Cardiac fibroblast (primary cell): ENCODE measurements around the gene GNAI3.
A peak's percentile ranks its signal among the peaks of the same experiment; 100 is the strongest.

Source experiments
- DNase-seq, 2 donors: peaks; one replicate each; pipeline versions ENCODE4 v3.0.0 to v3.0.0-alpha.2; 2010; ENCODE audit warnings: low read depth in 2 of 2
- H3K4me3 ChIP-seq, 2 donors: replicated peaks in 1 of 2; 1 replicate in 1 of 2; 2 replicates in 1 of 2; pipeline ENCODE4 v1.5.1; 2011; ENCODE audit warnings: low read depth in 2 of 2, low read length in 2 of 2, mild to moderate bottlenecking in 2 of 2, moderate library complexity in 1 of 2
- TF ChIP-seq, protein P1 (sequence below): IDR thresholded peaks from one replicate; pipeline ENCODE4 v1.5.1; 2011; ENCODE audit warnings: low read depth, mild to moderate bottlenecking, low read length, inconsistent platforms

The GNAI3 gene

DNA sequence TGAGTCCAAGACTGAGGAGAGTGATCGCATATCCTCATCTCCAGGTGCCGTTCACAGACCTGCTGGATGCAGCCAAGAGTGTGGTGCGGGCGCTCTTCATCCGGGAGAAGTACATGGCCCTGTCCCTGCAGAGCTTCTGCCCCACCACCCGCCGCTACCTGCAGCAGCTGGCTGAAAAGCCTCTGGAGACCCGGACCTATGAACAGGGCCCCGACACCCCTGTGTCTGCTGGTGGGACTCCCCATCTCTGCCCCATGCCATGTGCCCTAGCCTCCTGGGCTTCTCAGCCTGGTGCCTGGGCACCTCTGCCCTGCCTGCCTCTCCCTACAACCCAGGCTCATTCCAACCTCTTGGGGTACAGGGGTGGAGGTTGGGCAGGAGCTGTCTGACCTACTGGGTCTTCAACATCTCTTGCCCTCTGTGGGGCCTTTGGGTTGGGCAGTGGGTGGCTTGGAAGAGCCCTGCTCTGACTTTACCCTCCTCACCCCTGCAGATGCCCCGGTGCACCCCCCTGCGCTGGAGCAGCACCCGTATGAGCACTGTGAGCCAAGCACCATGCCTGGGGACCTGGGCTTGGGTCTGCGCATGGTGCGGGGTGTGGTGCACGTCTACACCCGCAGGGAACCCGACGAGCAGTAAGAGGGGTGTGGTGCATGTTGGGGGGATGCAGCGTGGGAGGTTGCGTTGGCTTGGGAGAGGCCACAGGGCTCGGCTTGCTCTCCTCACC is 78.4 kb downstream of the GNAI3 start:
- DNase-seq: no peak
- no peak overlapping the region for H3K4me3 ChIP-seq

DNA sequence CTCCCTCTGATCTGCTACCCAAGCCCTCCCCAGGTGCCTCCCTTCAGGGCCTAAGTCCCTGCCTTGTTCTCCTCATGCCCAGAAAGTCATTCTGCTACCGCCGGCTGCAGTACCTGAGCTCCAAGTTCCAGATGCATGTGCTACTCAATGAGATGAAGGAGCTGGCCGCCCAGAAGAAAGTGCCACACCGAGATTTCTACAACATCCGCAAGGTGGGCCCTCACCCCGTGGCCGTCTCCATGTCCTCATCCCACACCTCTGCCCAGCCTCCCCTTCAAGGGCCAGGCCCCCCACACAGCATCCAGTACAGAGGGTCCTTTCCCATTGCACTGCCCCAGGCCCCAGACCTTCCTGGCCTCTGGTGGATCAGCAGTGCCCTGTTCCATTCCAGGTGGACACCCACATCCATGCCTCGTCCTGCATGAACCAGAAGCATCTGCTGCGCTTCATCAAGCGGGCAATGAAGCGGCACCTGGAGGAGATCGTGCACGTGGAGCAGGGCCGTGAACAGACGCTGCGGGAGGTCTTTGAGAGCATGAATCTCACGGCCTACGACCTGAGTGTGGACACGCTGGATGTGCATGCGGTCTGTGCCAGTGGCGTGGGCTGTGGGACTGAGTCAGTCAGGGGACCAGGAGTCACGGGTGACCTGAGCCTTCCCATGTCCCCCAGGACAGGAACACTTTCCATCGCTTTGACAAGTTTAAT is 79.4 kb downstream of the GNAI3 start:
- DNase-seq: no peak
- TF ChIP-seq, protein P1, sequence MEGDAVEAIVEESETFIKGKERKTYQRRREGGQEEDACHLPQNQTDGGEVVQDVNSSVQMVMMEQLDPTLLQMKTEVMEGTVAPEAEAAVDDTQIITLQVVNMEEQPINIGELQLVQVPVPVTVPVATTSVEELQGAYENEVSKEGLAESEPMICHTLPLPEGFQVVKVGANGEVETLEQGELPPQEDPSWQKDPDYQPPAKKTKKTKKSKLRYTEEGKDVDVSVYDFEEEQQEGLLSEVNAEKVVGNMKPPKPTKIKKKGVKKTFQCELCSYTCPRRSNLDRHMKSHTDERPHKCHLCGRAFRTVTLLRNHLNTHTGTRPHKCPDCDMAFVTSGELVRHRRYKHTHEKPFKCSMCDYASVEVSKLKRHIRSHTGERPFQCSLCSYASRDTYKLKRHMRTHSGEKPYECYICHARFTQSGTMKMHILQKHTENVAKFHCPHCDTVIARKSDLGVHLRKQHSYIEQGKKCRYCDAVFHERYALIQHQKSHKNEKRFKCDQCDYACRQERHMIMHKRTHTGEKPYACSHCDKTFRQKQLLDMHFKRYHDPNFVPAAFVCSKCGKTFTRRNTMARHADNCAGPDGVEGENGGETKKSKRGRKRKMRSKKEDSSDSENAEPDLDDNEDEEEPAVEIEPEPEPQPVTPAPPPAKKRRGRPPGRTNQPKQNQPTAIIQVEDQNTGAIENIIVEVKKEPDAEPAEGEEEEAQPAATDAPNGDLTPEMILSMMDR: no peak
- H3K4me3 ChIP-seq: no peak overlapping the region

More for the DNA sequence above, 78.4 kb downstream of the GNAI3 start:
- TF ChIP-seq, protein P1: no peak

DNA sequence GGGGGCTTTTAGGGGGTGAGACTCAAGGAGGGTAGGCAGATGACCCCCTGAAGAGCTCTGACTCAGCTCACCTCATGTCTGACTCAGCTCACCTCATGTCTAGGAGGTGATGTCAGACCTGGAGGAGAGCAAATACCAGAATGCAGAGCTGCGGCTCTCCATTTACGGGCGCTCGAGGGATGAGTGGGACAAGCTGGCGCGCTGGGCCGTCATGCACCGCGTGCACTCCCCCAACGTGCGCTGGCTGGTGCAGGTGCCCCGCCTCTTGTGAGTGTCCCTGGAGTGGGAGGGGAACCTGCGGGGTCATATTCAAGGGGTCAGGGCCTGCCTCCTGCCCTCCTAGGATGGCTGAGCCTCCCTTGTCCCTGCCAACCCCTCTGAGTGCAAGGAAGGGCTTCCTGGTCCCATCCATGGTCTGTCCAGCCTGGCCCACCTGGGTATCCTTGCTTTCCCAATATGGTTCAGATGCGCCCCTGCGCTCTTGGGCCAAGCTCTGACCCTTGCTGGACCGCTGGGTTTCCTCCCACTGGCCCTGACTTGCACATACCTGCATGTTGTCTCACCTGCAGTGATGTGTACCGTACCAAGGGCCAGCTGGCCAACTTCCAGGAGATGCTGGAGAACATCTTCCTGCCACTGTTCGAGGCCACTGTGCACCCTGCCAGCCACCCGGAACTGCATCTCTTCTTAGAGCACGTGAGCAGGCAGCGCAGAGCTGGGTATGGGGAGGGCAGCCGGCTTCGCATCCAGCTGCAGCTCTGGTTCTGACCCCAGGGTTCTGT is 80.3 kb downstream of the GNAI3 start:
- TF ChIP-seq, protein P1: no peak
- DNase-seq: peak in 1 of 2 donors; percentile 56
- no peak overlapping the region for H3K4me3 ChIP-seq

DNA sequence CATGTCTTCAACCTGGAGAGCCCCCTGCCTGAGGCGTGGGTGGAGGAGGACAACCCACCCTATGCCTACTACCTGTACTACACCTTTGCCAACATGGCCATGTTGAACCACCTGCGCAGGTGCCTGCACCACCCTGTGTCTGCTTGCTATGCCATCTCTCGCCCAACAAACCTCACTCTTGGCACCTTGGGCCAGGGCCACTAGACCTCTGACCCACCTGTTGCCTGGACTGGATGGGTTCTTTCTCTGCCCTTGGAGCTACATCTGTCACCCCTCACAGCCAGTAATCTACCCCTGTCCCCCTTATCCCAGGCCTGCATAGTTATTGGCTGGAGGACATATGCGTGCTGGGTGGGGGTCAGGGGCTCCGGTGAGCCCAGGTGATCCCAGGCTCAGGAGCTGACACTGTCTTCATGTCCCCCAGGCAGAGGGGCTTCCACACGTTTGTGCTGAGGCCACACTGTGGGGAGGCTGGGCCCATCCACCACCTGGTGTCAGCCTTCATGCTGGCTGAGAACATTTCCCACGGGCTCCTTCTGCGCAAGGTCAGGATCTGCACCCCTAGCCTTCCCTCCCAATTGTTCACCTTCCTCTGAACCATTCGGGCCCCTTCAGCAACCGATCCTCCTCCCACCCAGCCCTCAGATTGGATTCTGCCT is 81.1 kb downstream of the GNAI3 start:
- no peak for DNase-seq
- TF ChIP-seq, protein P1: no peak
- no peak overlapping the region for H3K4me3 ChIP-seq

DNA sequence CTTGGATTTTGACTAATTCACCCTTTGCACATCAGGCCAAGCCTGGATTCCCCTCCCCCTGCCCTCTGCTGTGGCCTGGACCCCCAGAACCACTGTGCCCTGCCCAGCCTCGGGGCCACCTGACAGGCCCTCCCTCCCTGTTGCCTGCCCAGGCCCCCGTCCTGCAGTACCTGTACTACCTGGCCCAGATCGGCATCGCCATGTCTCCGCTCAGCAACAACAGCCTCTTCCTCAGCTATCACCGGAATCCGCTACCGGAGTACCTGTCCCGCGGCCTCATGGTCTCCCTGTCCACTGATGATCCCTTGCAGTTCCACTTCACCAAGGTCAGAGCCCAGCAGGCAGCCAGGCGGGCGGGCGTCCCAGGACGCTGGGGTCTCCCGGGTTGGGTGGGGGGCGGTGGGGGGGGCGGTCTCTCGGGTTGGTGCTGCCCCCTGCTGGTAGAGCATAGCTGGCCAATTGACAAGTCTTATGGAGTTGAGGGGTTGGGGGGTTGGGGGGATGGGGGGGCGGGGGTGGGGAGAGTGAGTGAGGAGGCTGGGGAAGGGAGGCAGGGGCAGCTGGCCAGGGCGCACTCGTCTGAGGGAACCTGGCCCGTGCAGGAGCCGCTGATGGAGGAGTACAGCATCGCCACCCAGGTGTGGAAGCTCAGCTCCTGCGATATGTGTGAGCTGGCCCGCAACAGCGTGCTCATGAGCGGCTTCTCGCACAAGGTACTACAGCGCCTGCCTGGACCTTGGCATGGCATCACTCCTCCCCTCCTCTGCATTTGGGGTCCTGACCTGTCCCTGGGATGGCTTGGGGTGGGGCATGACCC is 81.9 kb downstream of the GNAI3 start:
- TF ChIP-seq, protein P1: peak; percentile 8
- no peak overlapping the region for H3K4me3 ChIP-seq
- DNase-seq: no peak
